Stimulated activated CD8-positive, alpha-beta memory T cell treated with anti-CD3 and anti-CD28 coated beads, Interleukin-12 subunit alpha, Interleukin-12 subunit beta, amount 100 ng/mL, for 24 hours (primary cell): ENCODE data around the gene MCOLN2.

Source experiments
- DNase-seq: peaks from one replicate; pipeline ENCODE4 v3.0.0-alpha.2; 2020; ENCODE audit errors: extremely low read depth

MCOLN2 gene

DNA sequence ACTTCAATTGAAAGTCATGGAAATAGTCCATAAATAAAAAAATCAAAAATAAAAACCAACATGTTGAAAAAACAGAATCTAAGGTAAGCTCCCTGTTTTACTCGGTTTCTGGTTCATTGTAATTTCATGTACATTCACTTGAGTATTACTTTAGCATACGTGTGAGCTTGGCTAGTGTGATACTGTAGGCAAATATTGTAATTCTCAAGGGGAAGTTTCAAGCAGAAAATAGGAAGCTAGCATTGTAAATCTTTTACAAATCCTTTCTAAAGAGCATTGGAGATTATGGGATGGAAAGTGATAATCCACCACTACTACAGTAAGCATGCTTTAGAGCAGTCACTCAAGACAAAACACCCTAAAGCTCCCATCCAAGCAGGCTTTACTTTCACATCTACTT lies 100.6 kb downstream of the MCOLN2 start:
- no peak for DNase-seq

DNA sequence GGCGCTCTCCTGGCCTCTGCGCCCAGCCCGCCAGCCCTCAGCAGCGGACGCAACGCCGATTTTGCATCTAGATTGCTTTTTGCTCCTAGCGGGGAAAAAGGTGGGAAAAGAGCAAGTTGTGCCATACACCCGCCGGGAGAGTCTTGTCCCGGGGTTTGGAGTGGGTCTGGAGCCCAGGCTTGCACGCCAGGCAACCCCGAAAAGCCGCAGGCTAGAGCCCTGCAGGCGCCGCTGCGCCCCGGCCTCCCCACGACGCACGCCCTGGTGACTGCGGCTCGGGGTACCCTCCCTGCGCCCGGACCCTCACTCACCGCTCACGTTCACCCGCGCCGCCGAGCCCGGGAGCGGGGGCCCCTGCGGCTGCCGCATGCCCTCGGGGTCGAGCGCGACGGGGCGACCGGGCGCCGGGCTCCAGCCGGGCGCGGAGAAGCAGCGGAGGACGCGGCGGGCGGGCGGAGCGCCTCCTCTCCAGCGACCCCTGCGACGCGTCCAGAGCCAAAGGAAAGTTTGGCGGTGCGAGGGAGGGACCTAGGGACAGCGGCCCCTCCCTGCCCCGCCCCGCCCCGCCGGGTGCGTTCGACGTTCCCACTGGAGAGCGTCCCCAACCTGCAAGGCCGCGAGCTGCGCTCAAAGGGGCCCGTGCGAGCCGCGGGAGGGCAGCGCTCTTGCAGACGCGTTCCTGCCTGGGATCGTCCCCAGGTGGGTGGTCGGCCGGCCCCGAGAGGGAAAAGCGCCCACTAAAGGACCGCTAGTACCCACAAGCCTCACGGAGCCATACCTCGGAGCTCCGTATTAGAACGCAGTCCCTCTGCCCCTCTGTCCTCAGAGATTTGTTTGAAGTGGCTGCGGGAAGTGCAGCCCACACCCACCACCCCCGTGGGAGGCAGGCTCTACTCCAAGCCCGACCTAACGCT lies 104.0 kb downstream of the MCOLN2 start, which contains the start of gene LPAR3:
TSS of gene LPAR3 (minus strand) at position 502 of the 914 bp plus-strand sequence. CDS start 27,086 bp downstream, outside the sequence.
- DNase-seq, result no peak

DNA sequence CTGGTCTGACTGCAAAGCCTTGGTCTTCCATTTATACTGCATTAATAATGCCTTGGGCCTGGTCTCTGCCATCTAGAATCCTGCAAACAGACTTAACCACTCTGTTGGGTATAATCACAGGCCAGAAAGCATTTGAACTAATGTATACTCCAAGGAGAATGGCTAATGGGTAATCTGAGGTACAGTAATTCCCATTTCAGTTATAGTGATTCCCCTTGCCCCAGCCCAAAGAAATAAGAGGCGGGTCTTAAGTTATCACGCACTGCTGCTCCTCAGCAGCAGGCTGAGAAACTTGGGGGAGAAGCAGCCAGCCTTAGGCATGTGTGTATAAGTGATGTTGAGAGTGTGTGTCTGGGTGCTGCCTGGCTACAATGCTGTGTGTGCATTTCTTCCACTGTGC lies 106.3 kb downstream of the MCOLN2 start:
- no peak for DNase-seq

DNA sequence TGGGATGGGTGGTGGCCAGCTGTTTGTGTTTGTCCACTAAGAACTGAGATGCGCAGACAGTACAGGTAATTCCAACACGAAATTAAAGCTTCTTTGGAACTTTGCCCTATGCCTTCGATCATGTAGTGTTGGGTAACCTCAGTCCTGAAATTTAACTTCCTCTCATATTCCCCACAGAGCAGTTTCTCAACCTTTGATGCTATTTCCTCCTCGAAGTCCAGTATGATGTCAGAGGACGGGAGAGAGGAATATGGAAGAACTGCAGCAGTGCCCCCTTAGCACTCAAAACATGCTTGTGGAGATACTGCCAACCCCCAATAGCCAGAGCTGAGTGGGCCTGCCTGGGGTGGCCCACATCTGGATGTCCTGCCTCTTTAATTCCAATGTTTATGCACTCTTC lies 107.5 kb downstream of the MCOLN2 start:
- DNase-seq, result no peak

DNA sequence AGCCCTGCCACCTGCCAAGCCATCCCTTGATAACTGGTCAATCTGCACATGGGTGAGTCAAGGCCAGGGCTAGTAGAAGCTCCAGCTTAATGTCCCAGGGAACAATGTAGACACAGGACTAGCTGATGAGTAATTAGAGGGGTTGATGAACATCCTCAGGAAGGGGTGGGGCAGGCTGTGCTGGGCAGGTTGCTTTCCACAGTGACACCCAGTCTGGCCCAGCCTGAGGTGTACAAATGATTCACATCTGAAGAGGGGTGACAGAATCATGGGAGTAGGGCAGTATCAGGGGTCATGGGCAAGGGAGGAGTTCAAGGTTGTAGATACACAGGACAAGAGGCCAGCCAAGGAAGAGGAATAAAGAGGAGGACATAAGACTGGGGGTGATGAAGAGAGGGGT lies 108.2 kb downstream of the MCOLN2 start:
- no peak for DNase-seq

DNA sequence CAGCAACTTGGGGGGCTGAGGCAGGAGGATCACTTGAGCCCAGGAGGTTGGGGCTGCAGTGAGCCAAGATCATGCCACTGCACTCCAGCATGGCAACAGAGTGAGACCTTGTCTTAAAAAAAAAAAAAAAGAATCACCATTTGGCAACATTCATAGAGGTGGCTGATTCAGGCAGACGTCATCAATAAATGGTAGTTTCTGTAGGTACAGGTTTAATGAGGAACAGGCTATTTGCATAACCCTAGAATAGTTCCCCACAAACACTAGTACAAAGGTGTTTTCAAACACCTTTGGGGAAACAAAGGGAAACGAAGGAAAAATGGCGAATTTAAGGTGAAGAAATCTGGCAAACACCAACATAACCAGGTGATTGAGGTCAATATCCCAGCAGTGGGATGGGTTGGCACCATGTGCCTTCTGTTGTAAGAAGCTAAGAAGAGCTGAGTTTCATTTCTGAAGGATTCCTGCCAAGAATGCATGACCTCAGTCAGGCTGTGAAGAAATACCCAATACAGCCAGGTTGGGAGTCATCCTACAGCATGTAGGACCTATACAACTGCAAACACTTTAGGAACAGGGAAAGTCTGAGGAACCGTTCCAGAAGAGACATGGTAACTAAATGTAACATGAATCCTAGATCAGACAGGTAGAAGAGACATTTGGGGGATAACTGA lies 109.5 kb downstream of the MCOLN2 start:
- DNase-seq, result no peak

DNA sequence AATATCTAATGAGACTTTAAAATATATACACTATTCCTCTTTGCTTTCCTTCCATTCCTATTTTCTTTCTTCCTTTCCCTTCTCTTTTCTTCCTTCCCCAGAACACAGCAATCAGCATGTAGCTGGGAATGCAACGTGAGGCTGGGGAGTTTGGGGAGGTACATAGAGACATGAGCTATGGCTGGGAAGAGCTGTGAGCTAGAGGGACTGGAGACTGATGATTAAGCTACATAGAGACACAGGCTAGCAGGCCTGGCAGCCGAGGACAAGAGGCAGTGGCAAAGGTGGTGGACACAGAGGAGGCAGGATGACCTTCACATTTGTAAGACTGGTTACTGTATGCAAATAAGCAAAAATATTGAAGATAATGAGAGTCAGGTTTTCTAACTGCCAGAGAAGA lies 111.4 kb downstream of the MCOLN2 start:
- DNase-seq, result no peak

DNA sequence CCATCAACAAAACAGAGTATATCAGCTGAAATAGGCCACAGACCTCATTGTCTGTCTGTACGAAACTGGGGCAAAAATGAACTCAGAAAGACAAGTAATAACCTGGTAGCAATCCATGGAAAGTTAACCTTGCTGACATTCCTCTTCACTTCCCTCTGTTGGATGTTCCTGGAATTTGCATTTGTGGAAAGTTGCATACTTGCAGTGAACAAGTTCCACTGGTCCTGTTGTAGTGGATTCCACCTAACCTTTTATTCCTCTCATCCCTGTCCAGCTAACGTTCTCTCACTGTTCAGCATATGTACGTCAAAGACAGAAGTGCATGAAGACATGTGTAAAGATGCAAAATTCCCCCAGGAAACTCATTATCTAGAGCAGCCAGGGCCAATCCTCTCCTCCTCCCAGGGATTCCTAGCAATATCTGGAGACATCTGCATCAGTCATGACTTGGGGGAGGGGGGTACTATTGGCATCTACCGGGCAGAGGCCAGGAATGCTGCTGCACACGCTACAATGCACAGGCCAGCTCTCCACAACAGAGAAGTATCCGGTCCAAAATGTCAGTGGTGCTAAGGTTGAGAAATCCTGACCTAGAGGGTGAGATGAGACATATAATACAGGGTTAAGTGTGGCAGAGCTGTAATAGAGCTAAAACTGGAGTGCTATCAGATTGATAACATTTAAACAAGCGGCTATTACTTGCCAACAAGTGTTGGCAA lies 112.1 kb downstream of the MCOLN2 start:
- no peak for DNase-seq

DNA sequence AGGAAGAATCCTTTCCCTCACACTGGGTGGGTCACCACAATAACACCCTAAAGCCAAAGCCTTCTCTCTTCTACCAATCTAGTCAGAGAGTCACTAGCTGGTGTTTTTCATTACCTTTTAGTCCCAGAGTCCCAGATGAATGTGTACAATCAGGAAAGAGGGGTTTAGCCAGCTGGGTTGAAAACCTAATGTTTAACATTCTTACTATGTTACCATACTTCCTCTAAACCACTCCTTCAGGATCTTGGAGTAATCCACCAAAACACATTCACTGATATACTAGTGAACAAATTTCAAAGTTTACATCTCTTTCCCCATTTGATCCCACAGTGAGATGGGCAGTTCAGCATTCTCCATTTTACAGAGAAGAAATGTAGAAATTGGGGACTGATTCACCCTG lies 113.6 kb downstream of the MCOLN2 start:
- no peak for DNase-seq

DNA sequence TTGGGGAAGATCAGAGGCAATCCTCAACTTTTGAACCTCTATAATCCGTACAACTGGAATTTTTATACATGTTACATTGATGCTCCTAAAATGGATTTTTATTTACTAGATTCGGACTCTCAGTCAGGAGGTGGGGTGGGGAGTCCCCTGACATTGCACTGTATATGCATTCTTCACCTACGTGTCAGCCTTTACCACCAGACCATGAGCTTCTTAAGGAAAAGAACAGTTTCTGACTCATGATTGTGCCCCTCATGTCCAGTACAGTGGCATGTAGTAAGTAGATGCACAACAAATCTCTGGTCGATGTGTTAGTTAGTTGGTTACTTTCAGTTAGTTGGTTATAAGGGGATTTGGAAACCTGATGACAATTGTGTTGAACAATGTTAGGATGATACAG lies 119.3 kb downstream of the MCOLN2 start:
- DNase-seq, result no peak

DNA sequence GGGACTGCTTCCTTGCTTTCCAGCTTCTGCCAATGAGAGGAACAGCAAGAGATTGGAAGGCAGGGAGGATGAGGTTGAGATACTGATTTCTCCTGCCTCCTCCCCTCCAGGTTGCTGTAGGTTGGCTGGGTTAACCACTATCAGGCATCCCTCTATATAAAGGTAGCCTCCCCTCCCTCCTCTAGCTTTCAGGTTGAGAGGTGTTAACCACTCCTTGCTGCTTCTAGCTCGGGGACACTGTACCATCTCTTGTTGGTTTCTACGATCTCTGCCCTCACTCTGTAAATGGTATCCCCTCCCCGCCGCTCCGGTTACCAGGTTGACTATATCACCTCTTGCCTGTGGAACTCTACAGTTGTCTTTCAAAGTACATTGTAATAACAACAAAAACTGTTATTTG lies 120.6 kb downstream of the MCOLN2 start:
- no peak for DNase-seq
